ENCODE results near the gene ISLR2. TPM values are rescaled to one million over a fixed set of nuclear protein-coding genes. Genes with fewer than 3 reads are reported as not detected.
A peak's percentile ranks its signal among the peaks of the same experiment; 100 is the strongest.

Gene ISLR2
- total RNA-seq, 4 donors from 2014 or later: 0.83 to 4.9 (median 1.2) TPM

DNA sequence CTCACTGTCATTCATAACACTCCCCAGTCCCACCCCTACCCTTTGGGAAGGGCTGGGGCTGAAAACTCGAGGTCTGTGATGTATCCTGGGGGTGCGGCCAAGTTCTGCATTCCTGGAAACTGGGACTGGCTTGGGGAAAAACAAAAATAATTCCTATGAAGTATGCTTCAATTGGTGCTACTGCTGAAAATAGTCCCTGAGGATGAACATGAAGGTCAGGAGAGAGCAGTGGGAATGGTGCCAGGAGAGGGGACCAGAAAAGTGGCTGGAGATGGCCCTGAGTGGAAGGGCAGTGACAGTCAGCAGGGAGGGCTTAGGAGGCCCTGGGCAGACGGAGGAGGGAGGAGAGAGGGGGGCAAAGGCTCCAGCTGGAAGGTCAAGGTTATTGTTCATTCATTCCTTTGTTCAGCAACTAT, 38.3 kb downstream of the ISLR2 start:
- intact Hi-C loops (cut with DNase I): no loop called here
- TF ChIP-seq POLR2A (IDR thresholded peaks at IDR 0.05; ENCODE audit: low read depth): no peak
- no peak for TF ChIP-seq POLR2AphosphoS5 (IDR thresholded peaks at IDR 0.05)
- no peak for TF ChIP-seq EP300 (IDR thresholded peaks at IDR 0.05)
- TF ChIP-seq CTCF (IDR thresholded peaks at IDR 0.05): no peak
- Histone ChIP-seq H3K36me3 (no peaks in the 10 kb centered on the region), H3K27me3 (no peaks in the 10 kb centered on the region), H3K9me3 (no peaks in the 10 kb centered on the region), H3K27ac (replicated peaks in 1 of 4) (peak overlapping the region in 2 of 4 donors; percentile 20 to 23), H3K4me1 (peaks cover 36 to 52% (median 47%) of the 10 kb centered on the region in 4 donors), H3K4me3 (no peak overlapping the region)
- 42% methylated on average over 3 of the region's 3 CpGs for WGBS
- DNase-seq (ENCODE audit: extremely low spot score): peak; percentile 90

DNA sequence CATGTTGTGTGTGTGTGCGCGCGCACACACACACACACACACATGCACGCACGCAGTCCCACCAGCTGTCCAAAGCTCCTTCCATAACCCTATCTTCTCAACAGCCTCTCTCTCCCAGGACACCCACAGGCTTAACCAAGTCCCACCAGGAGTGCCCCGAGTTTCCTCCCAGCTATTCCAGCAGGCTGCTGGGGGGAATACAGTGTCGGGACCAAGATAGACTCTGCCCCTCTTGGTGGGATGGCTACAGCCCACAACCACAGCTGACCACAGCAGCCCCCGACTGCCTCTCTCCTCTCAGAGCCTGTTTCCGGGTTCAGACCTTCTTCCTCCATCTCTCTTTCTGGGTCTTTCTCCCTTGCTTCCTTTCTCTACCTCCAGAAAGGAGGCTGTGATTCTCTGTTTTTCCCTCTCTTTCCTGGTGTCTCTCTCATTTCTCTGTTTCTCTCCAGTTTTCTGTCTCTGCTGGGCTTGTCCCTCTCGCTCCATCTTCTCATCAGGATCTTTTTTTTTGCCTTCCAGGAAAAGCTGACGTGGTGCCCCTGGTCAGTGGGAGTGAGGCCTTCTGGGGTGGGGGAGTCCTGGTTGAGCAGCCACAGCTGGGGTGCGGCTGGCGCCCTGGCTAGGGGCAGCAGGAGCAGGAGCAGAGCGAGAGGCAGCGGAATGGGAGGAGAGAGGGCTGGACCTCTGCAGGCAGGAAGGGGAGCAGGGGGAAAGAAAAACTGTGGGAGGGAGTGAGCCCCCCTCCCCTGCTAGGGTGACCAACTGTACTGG, 39.9 kb downstream of the ISLR2 start:
- no peak for DNase-seq (ENCODE audit: extremely low spot score)
- no peak overlapping the region for H3K4me3 ChIP-seq
- no peaks in the 10 kb centered on the region for H3K9me3 ChIP-seq
- no peaks in the 10 kb centered on the region for H3K27me3 ChIP-seq
- peaks cover 38 to 68% (median 63%) of the 10 kb centered on the region in 4 donors for H3K4me1 ChIP-seq
- TF ChIP-seq POLR2AphosphoS5 (IDR thresholded peaks at IDR 0.05): no peak
- no peak for TF ChIP-seq POLR2A (IDR thresholded peaks at IDR 0.05; ENCODE audit: low read depth)
- TF ChIP-seq EP300 (IDR thresholded peaks at IDR 0.05): no peak
- peak overlapping the region in 2 of 4 donors; percentile 50 to 52 for H3K27ac ChIP-seq (replicated peaks in 1 of 4)
- 79% methylated on average over 13 of the region's 15 CpGs for WGBS
- peaks cover 0 to 3% (median 0%) of the 10 kb centered on the region in 4 donors for H3K36me3 ChIP-seq
- intact Hi-C loops (cut with DNase I): no loop called here

- intact Hi-C loops (cut with DNase I): no loop called here
- H3K27me3 ChIP-seq: no peaks in the 10 kb centered on the region
- H3K4me1 ChIP-seq: peaks cover 45 to 76% (median 71%) of the 10 kb centered on the region in 4 donors
- peak overlapping the region in 2 of 4 donors; percentile 50 to 52 for H3K27ac ChIP-seq (replicated peaks in 1 of 4)
- H3K36me3 ChIP-seq: peaks cover 0 to 10% (median 3%) of the 10 kb centered on the region in 4 donors
- no peak for DNase-seq (ENCODE audit: extremely low spot score)
- no peak overlapping the region for H3K4me3 ChIP-seq
- TF ChIP-seq POLR2AphosphoS5 (IDR thresholded peaks at IDR 0.05) (no peak), POLR2A (IDR thresholded peaks at IDR 0.05; ENCODE audit: low read depth) (no peak), CTCF (IDR thresholded peaks at IDR 0.05) (no peak), EP300 (IDR thresholded peaks at IDR 0.05) (no peak)
- WGBS: 100% methylated on average over 3 of the region's 7 CpGs
- no peaks in the 10 kb centered on the region for H3K9me3 ChIP-seq
Observed at GRCh38 chr15:74170875-74171578, 40.6 kb downstream of the ISLR2 start.

GRCh38 chr15:74171965-74172541, 41.7 kb downstream of the ISLR2 start:
- Histone ChIP-seq H3K27ac (replicated peaks in 1 of 4) (peak overlapping the region; percentile 77 to 80 (median 78)), H3K9me3 (no peaks in the 10 kb centered on the region), H3K4me1 (peaks cover 49 to 86% (median 81%) of the 10 kb centered on the region in 4 donors), H3K36me3 (peaks cover 0 to 10% (median 5%) of the 10 kb centered on the region in 4 donors), H3K27me3 (no peaks in the 10 kb centered on the region), H3K4me3 (no peak overlapping the region)
- WGBS: 100% methylated on average over 1 of the region's 1 CpG
- intact Hi-C loops (cut with DNase I): no loop called here
- TF ChIP-seq POLR2A (IDR thresholded peaks at IDR 0.05; ENCODE audit: low read depth) (no peak), CTCF (IDR thresholded peaks at IDR 0.05) (no peak), EP300 (IDR thresholded peaks at IDR 0.05) (no peak), POLR2AphosphoS5 (IDR thresholded peaks at IDR 0.05) (no peak)
- DNase-seq (ENCODE audit: extremely low spot score): no peak

Measured in esophagus muscularis mucosa (tissue), 4 donors.